ENCODE results near the gene PRMT9.
A peak's percentile ranks its signal among the peaks of the same experiment; 100 is the strongest.

Gene PRMT9

DNA sequence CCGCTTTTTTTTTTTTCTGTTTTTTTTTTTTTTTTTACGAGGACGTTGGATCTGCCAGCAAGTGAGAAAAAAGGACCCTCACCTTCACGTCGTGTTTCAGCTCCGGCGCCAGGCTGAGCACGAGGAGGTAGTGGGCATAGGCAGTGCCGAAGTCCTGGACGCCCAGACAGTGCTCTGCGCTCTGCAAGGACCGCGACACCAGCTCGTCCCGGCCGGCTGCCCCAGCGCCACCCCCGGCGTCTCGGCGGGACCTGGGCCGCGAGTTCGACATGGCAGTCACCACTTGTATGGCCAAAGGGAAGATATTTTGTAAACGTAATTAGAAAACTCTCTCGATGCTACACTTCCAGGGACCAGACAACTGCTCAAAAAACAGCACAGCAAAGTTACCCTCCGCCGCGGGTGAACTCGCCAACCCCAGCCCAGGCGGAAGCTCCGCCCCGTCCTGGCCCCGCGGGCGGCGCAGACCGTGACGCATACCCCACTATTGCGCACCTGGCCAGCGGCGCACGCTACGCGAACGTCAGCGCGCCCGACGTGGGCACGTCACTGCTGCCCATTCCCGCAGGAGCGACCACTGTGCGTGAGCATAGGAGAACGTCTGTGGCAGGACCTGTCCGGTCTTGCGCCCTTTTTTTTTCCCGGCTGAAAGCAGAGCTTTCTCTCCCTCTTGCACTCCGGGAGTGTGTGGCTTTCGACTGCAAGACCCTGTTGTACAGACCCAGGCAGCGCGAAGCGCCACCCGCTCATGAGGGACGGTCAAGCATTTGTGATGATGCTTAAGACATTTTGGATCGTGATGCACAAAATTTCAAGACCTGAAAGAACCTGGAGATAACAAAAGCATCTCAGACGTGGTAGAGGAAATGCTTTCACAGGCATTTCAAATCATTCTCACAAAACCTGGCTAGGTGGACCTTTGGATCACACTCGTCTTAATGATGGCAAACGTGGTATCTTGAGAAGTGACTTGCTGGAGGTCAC lies at the start of gene PRMT9:
TSS of gene PRMT9 (minus strand) at position 447 of the 984 bp plus-strand sequence. CDS start at position 271, 176 bp downstream.
- peak; percentile 21 for FAIRE-seq

DNA sequence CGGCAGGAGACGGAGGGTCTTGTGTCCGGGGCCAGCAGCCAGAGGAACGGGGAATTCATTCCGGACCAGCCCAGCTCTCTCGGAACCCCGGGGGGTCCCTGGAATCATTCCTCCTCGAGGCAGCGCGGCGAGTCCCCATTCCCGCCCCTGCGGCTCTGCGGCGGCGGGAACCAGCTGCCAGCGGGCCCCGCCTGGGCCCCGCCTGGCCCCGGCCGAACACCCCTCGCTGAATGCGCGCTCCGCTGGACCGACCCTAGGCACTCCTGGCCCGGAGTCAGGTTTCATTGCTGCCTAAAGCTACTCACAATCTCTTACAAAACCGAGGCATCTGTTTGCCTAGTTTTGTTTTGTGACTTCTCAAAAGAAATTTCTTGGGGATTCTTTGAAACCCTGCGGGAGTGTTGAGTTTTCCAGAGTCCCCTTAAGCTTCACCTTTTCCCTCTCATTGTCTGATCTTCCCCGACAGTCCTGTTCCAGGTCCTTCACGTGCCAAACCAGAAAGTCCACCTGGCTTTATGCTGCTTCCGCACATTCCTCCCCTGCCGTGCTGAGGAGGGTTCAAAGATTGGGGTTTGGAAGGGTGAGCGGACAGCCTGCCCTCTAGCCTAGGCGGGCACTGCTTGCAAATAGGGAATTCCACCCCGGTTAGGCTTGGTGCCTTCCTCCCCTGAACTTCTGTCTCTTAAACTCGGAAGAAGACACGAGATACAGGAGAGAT lies 48.7 kb upstream of the PRMT9 start:
- FAIRE-seq, result no peak

DNA sequence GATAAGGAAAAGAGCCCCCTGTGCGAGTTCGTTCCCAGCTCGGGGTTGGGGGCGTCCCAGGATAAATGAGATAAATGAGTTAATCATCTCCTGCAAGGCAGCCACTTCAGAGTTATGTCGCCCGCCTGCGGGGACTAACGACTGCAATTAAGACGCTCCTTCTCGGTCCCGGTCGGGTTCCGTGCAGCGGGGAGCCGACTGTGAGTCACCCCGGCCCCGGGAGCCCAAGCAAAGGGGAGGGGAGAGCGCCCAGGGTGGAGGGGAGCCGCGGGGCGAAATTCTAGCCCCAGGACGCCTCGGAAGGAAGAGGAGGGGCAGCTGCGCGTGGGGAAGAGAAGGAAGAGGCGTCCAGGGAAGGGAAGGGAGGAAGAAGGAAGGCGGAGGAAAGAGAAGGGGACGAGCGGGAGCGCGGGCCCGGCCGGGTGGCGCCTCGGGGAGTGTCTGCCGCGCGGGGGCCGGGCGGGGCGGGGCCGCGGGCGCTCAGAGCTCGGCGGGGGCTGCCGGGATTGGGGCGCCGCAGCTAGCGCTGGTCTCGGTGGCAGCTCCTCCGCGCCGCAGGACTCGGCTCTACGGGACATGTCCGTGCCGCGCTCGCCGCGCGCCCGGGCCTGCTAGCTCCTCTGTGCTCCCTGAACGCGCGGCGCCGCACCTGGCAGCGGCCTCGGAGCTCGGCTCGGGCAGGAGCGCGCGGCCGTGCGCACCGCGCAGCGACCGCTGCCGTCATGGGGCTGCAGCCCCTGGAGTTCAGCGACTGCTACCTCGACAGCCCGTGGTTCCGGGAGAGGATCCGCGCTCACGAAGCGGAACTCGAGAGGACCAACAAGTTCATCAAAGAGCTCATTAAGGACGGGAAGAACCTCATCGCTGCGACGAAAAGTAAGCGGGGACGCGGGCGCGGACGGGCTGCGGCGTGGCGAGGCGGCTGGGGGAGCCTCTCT lies 47.9 kb upstream of the PRMT9 start, which contains the start of gene ARHGAP10:
TSS of gene ARHGAP10 (plus strand) at position 509 of the 938 bp plus-strand sequence. CDS start at position 723, 214 bp downstream.
- FAIRE-seq, result no peak

DNA sequence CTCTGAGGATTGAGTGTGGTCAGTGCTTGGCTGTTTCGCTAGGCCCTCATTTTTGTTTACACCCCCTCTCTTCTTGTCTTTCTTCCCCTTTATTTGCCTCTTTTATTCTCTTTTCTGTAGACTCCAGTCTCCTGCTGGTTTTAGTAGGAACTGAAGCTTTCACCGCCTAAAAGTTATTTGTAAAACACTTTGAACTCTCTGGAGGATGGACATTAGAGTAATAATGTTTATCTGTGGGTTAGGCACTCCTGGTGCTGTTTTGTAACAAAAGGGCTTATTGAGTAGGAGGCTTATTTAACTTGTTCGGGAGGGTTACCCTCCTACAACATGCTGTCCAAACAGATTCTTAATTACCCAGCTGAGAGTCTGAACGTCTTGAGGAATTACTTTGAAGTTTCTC lies 46.4 kb upstream of the PRMT9 start:
- FAIRE-seq, result peak; percentile 21

DNA sequence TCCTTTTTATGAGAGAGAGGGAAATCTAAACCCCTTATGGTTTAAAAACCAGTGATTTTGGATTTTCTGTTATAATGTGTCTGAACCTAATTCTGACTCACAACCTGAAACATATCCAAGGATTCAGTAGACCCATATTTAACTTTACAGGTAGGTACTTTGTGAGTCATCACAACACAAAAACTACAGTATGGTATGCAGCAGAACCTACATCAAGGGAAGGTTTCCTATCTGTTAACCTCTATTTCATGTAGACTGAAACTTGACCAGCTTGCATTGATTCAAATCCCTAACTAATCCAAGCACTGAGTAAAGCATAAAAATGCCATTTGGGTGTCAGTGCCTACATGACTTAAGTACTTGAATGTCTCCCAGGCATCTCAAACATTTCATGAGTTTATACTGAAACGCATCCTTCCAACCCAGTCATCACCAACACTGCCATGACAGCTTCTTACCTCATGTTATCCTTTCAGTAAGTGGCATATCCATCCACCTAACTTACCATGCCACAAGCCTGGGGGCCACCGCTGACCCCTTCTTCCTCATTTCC lies 43.6 kb upstream of the PRMT9 start:
- no peak for FAIRE-seq

DNA sequence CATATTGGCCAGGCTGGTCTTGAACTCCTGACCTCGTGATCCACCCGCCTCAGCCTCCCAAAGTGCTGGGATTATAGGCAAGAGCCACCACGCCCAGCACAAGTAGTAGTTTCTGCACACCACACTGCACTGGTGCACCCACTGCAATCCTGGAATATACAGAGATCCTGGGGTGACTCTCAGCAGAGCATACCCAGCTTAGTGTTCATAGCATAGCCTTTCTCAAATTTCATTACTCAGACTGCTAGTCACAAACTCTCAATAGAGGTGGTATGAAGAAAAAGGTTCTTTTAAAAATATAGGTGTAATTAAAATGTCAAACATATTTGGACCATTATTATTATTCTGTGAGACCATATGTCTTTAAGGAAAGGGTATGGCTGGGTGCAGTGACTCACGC lies 41.7 kb upstream of the PRMT9 start:
- FAIRE-seq, result no peak

DNA sequence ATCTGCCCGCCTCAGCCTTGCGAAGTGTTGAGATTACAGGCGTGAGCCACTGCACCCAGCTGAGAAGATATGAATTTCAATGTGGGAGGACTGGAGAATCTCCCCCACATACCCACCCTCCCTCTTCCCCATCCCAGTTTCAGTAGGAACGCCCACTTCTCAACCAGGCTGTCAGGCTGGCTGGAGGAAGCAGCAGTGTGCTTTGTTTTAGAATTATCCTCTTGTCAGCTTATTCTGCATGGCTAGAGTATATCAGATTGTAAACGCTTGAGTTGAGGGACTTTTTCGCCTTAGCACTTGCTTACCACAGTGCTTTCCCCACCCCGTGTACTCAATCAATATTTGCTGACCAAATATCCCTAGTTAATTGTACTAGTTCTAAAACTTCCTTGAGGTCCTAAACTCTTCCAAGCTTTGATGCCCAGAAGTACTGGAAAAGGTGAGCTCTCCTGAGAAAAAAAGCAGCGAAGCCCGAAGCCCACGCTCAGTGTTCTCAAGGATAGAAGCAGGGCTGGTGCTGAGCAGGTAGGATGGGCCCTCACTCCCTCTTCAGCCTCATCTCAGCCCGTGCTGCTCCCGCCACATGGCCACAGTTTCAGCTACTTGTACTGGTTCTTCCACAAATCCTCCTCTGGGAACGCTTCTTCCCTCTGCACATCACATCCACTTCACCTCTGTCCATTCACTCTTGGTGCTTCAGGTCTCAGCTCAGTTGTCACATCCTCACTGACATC lies 40.7 kb upstream of the PRMT9 start:
- FAIRE-seq, result no peak

DNA sequence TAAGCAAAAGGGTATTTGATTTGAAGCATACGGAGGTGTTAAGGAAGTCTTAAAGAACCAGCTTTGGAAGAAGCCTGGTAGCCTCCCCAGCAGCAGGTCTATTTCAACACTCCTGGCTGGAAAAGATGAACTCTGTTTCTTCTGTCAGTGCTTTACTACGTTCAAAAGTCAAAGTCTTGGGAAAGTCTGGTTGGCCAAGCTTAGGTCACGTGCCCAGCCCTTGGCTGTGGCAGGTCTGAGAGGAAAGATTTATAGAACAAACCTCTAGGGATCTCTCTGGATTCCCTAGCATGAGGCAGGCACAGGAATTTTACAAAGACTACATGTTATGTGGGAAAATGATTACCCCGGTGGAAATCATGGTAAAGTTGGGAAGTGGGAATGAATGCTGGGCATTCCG lies 39.4 kb upstream of the PRMT9 start:
- no peak for FAIRE-seq

DNA sequence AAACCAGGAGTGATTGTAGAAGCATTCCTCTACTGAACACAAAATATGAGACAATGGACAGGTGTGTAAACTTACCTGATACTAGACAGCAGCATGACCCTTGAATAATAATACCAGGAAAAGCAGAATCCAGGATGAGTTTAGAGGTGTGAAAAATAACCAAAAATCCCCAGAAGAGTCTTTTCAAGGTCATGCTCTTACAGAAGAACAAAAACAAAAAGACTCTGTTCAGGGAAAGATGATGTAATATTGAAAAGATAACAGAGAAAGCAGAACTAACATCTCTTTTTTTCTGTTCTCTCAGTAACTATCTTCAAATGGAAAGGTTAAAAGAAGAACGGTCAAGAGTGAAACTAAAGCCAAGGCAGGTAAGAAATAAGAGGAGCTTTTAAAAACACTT lies 33.9 kb upstream of the PRMT9 start:
- FAIRE-seq, result no peak

DNA sequence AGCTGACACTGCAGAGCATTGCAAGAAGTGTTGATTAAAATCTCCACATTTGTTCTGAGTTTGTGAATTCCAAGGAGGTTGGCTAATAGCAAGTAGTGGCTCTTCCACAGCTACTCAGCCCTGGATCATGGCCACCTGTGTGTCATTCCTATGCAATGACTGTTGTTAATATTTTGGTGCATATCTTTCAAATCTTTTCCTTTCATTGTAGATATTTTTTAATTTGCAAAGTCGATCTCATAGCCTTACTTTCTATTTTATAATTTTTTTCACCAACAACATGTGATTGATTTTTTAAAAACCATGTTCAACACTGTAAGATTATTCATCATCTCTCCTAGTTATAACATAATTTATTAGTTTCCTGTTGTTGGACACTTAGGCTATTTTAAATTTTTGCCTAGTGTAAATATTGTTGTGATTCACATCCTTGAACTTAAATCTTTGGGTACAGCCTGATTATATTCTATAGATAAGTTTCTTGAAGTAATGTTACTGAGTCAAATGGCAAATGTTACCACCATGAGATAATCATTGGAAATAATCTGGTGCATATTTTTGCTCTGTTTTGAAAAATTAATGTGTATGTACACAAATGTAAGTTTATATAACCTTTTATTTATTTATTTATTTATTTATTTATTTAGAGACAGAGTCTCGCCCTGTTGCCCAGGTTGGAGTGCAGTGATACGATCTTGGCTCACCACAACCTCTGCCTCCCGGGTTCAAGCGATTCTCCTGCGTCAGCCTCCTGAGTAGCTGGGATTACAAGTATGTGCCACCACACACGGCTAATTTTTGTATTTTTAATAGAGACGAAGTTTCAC lies 30.8 kb upstream of the PRMT9 start:
- FAIRE-seq, result peak; percentile 66

DNA sequence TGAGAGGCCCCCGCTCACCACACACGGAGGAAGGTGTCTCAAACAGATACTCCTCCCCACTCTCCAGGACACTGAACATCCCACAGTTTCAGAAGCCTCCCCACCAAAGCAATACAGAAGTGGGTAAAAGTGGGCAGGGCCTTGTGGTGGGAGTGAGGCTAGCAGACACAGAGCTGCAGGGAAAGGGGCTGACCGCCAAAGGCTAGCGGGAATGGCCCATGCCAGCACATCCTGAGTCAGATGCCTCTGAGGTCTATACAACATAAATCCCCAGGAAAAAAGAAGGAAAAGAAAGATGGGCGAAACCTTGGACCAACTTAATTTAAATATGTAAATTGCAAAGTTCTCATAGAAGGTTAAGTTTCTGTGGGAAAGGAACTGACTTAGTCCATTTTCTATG lies 26.0 kb upstream of the PRMT9 start:
- no peak for FAIRE-seq

DNA sequence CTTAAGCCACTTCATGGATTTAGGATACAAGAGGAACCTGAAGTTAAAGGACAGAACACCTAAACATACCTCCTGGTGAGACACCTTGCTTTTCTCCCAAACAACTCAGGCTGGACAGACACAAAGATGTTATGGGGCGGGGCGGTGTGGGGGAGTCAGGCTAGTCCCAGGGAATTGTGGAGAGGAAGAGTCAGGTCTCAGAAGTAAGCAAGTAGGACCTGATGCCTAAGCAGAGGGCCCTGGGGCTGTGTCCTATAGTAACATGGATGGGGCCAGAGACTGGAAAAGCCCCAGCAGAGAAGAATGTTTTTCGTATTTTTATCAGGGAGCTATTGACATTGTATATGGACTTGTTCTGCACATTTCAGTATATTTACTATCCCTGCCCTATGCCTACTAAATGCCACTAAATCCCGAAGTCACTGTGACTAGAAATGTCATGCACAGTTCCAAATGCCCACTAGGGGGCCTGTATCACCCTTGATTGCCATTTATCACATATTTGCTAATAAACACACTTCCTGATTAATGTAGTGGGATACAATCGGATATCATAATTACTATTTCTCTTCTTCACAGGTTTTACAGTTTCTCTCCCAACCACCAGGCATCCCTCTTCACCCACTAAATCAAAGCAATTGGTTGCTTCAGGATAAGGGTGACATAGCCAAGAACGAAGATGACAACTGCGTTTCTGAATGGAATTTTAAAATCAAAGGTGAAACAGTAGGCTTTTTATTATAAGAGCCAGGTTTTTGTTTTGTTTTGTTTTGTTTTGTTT lies 24.1 kb upstream of the PRMT9 start:
- peak; percentile 92 for FAIRE-seq

DNA sequence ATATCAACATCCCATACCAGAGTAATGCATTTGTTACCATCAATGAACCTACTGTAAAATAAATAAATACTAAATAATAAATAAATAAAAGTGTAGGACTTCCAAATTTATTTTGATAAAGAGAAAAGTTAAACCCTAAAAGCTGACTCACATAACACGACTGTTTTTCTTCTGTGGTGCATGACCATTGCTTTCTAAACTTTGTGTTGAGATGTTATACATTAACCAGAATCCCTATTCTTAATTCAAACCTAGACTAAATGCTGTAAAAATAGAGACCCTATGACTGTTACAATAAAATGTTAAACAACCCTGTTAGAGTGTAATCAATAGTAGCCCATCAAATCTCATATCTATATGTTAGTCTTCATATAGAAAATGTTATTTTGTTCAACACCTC lies 20.9 kb upstream of the PRMT9 start:
- FAIRE-seq, result no peak

DNA sequence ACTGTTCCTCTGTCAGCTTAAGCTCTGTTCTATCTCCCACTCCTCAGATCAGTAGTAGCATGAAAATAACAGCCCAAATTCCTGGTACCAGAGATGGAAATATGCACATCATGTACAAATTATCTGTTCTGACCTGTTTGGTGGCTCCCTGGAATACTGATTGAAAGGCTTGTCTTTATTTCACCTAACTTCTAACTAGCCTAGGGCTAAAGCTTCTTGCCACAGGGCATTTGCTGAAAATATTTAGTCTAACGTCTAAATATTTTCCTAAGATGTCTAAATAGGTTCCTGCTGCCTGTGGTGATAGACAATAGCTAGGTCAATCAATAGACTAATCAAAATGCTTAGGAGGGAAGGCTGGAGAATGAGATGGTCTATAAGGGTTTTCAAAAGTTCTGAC lies 12.9 kb upstream of the PRMT9 start:
- FAIRE-seq, result no peak

DNA sequence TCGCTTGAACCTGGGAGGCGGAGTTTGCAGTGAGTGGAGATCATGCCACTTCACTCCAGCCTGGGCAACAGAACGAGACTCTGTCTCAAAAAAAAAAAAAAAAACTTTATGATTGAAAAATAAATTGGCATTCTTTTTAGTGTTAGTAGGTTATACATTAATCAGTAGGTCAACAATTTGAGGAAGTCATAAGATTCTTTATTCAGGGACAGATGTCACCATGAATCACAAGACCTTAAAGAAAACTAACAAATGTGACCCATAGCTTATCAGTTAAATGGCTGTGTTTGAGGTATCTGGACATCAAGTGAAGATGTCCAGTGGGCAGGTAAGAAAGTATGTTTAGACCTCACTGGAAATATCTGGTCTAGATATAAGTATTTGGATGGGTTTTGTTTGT lies 9.3 kb upstream of the PRMT9 start:
- FAIRE-seq, result no peak

DNA sequence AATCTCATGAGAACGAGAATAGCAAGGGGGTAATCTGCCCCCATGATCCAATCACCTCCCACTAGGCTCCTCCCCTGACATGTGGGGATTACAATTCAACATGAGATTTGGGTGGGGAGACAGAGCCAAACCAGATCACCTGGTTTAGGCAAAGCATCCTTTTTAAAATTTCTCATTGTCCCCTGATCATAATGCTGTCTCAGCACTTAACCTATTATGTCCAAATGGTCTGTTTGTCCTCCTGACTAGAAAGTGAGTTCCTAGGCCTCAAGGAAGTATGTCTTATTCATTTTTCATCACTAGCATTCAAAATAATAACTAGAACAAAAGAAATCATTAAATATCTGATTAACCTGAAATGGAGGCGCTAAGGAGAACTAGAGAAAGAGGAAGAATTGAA lies 7.9 kb upstream of the PRMT9 start:
- no peak for FAIRE-seq

DNA sequence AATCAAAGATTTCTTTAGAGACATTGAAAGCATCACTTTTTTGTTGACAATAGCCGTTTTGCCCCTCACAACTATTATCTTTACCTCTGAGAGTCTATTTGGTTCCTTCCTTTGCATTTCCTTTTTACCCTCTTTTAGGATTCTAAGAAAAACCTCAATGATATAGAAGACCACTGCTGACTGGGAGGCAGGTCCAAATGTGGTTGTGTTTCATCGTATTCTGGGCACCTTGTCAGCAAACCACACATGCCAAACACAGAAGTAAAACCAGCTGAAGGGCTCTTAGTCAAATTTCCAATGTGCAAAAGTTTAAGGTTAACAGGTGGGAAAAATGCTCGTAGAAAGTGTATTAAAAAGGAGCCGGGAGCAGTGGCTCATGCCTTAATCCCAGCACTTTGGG lies 5.1 kb upstream of the PRMT9 start:
- FAIRE-seq, result no peak

DNA sequence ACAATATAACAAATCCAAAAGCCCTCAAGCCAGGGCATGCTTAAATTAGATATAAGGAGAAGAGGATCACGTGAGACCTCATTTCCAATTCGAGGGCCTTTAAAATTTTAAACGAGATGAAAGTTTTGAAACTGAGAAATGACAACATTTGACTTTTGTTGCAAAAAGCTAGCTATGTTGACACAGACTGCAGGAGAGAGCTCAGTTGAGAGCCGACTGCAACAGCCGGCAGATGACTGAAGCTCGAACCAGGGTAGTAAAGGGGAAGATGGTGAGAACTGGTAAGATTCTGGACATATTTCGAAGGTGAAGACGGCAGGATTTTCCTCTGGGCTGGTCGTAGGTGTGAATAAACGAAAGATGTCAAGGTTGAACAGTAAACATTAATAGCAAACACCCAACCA lies 773 bp downstream of the PRMT9 start:
- no peak for FAIRE-seq

DNA sequence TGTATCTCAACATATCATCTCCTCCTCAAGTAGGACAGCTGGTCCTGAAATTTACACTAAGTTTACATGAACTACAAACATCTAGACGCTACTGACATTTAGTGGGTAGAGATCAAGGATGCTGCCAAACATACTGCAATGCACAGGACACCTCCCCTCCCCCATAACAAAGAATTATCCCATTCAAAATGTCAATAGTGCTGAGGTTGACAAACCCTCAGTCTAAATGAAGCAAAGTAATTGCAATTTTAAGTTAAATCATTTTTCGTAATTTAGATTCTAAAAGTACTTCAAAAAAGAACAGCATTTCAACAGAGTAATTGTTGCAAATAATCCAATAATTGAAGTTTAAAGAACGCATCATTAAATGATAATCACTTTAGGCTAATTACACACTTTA lies 1.2 kb downstream of the PRMT9 start:
- no peak for FAIRE-seq
